Activated CD8-positive, alpha-beta T cell treated with anti-CD3 and anti-CD28 coated beads for 36 hours (primary cell): Measurements from ENCODE around the gene CAPN3. TPM values are rescaled to one million over a fixed set of nuclear protein-coding genes. Genes with fewer than 3 reads are reported as not detected.

ENCODE experiments used
- ATAC-seq: fragments of 200-7000 bp; cut with Tn5 transposase; one replicate; pipeline ENCODE4 v1.10.0; 2021; ENCODE audit warnings: mild to moderate bottlenecking, moderate library complexity
- CTCF ChIA-PET: fragments of 350-600 bp; sonication (Branson Sonifier 250); formaldehyde crosslinking; loops from one replicate; lab custom pipeline; 2021; ENCODE audit warnings: antibody characterized with exemption; lab: Charles Lee
- POLR2A ChIA-PET: fragments of 350-600 bp; sonication (Branson Sonifier 250); formaldehyde crosslinking; loops from one replicate; lab custom pipeline; 2021; ENCODE audit warnings: antibody characterized with exemption; lab: Charles Lee
- DNase-seq: peaks from one replicate; pipeline ENCODE4 v3.0.0-alpha.2; 2020
- H3K27ac Mint-ChIP-seq: one replicate; pipeline ENCODE4 v1.8.0; 2021; ENCODE audit warnings: mild to moderate bottlenecking, mixed read lengths
- H3K27me3 Mint-ChIP-seq: one replicate; pipeline ENCODE4 v1.8.0; 2021; ENCODE audit warnings: mixed read lengths
- H3K36me3 Mint-ChIP-seq: one replicate; pipeline ENCODE4 v1.8.0; 2021; ENCODE audit warnings: low read depth, mixed read lengths
- H3K4me1 Mint-ChIP-seq: one replicate; pipeline ENCODE4 v1.8.0; 2021; ENCODE audit warnings: low read depth, mixed read lengths
- H3K4me3 Mint-ChIP-seq: one replicate; pipeline ENCODE4 v1.8.0; 2021; ENCODE audit warnings: mild to moderate bottlenecking, moderate library complexity, mixed read lengths
- H3K9me3 Mint-ChIP-seq: one replicate; pipeline ENCODE4 v1.8.0; 2021; ENCODE audit warnings: mixed read lengths
- intact Hi-C: fragments of 100-400 bp; cut with micrococcal nuclease; formaldehyde crosslinking; loops from one replicate; pipeline ENCODE4 v1.10.0; 2022
- total RNA-seq, 2 experiments: library from RNA; stranded (reverse); gene quantifications; one replicate each; pipeline ENCODE4 v1.2.3, GENCODE V29; 2021
- TF ChIP-seq, protein P1 (sequence below): fragments of 200-600 bp; IDR thresholded peaks from one replicate; pipeline ENCODE4 v1.8.0; 2022; ENCODE audit warnings: antibody characterized with exemption, mild to moderate bottlenecking

The CAPN3 gene
- total RNA-seq, 2 experiments from 2014 or later = 3.3 to 3.5 TPM

DNA sequence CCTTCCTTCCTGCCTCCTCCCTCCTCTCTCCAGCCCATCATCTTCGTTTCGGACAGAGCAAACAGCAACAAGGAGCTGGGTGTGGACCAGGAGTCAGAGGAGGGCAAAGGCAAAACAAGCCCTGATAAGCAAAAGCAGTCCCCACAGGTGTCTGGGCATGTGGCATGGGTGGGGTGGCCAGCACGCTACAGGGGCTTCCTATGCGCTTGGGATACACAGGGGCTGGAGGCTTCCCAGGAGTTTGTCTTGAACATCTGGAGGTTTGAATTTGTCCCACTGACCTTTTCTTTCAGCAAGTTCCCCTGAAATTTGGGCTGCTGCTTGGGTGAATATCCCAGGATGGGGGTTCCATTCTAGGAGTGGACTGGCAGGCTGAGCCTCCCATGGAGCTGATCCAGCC is 48.9 kb downstream of the CAPN3 start:
- H3K4me1 Mint-ChIP-seq = no peaks in the 10 kb centered on the region
- no peaks in the 10 kb centered on the region for H3K9me3 Mint-ChIP-seq
- DNase-seq (no peak), ATAC-seq (no peak)
- H3K27ac Mint-ChIP-seq = no peak overlapping the region
- H3K36me3 Mint-ChIP-seq = peaks cover 4% of the 10 kb centered on the region
- TF ChIP-seq, protein P1, sequence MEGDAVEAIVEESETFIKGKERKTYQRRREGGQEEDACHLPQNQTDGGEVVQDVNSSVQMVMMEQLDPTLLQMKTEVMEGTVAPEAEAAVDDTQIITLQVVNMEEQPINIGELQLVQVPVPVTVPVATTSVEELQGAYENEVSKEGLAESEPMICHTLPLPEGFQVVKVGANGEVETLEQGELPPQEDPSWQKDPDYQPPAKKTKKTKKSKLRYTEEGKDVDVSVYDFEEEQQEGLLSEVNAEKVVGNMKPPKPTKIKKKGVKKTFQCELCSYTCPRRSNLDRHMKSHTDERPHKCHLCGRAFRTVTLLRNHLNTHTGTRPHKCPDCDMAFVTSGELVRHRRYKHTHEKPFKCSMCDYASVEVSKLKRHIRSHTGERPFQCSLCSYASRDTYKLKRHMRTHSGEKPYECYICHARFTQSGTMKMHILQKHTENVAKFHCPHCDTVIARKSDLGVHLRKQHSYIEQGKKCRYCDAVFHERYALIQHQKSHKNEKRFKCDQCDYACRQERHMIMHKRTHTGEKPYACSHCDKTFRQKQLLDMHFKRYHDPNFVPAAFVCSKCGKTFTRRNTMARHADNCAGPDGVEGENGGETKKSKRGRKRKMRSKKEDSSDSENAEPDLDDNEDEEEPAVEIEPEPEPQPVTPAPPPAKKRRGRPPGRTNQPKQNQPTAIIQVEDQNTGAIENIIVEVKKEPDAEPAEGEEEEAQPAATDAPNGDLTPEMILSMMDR = no peak
- ChIA-PET POLR2A (no interaction called here), CTCF (interaction anchor here (0.7 kb wide), 1 partner anchor 65 kb away, joined by 3 read pairs; no protein-coding TSS in a partner anchor)
- no peaks in the 10 kb centered on the region for H3K27me3 Mint-ChIP-seq
- intact Hi-C loops = no loop called here
- no peak overlapping the region for H3K4me3 Mint-ChIP-seq

DNA sequence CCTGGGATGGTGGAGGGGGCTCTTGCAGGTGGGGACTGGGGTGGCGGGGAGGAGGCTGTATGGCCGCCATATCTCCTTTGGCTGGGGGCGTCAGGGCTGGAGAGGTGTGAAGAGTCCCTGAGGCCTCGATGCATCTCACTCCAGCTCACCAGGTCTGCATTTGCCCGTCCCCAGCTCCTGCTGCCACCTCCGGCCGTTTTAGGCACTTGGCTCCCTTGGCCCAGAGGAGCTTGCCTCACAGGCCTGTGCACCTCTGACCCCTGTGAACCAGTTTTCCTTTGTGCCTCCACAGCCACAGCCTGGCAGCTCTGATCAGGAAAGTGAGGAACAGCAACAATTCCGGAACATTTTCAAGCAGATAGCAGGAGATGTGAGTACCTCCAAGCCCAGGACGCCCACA is 49.7 kb downstream of the CAPN3 start:
- no peak for ATAC-seq
- POLR2A ChIA-PET = no interaction called here

DNA sequence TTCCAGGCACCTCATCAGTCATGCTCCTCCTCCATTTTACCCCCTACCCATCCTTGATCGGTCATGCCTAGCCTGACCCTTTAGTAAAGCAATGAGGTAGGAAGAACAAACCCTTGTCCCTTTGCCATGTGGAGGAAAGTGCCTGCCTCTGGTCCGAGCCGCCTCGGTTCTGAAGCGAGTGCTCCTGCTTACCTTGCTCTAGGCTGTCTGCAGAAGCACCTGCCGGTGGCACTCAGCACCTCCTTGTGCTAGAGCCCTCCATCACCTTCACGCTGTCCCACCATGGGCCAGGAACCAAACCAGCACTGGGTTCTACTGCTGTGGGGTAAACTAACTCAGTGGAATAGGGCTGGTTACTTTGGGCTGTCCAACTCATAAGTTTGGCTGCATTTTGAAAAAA is 52.6 kb downstream of the CAPN3 start:
- POLR2A ChIA-PET = no interaction called here

More for the DNA sequence above, 49.7 kb downstream of the CAPN3 start:
- CTCF ChIA-PET = no interaction called here
- TF ChIP-seq, protein P1 = no peak
- no peaks in the 10 kb centered on the region for H3K9me3 Mint-ChIP-seq
- intact Hi-C loops = no loop called here
- peaks cover 4% of the 10 kb centered on the region for H3K36me3 Mint-ChIP-seq
- no peak for DNase-seq
- H3K27ac Mint-ChIP-seq = no peak overlapping the region
- no peak overlapping the region for H3K4me3 Mint-ChIP-seq
- H3K27me3 Mint-ChIP-seq = no peaks in the 10 kb centered on the region
- no peaks in the 10 kb centered on the region for H3K4me1 Mint-ChIP-seq

DNA sequence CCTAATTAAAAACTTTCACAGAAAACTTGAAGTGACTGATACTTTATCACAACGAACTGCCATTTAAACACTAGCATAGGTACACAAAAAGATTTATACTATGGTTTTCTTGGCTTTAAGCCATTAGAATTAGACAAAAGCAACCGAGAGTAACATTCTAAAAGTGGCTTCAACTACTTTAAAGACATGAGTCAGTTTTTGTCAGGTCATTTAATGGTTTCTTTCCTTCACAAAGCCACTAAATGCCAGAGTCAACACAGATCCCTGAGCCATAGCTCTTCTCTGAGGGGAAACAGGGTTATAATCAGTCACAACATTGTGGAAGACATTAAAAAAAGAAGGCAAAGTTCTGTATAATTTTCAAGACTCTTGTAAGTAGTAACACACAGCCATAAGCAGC is 54.6 kb downstream of the CAPN3 start:
- POLR2A ChIA-PET = no interaction called here
- TF ChIP-seq, protein P1 = no peak
- Mint-ChIP-seq H3K4me1 (no peaks in the 10 kb centered on the region), H3K36me3 (peaks cover 13% of the 10 kb centered on the region), H3K27me3 (no peaks in the 10 kb centered on the region), H3K4me3 (no peak overlapping the region), H3K9me3 (no peaks in the 10 kb centered on the region), H3K27ac (no peak overlapping the region)
- ATAC-seq (no peak), DNase-seq (no peak)
- CTCF ChIA-PET = no interaction called here
- intact Hi-C loops = no loop called here

More for the DNA sequence above, 52.6 kb downstream of the CAPN3 start:
- TF ChIP-seq, protein P1 = no peak
- H3K9me3 Mint-ChIP-seq = no peaks in the 10 kb centered on the region
- no peak for DNase-seq
- H3K4me3 Mint-ChIP-seq = no peak overlapping the region
- intact Hi-C loops = no loop called here
- H3K4me1 Mint-ChIP-seq = no peaks in the 10 kb centered on the region
- no peak overlapping the region for H3K27ac Mint-ChIP-seq
- peaks cover 8% of the 10 kb centered on the region for H3K36me3 Mint-ChIP-seq
- ATAC-seq = no peak
- H3K27me3 Mint-ChIP-seq = no peaks in the 10 kb centered on the region
- CTCF ChIA-PET = no interaction called here

DNA sequence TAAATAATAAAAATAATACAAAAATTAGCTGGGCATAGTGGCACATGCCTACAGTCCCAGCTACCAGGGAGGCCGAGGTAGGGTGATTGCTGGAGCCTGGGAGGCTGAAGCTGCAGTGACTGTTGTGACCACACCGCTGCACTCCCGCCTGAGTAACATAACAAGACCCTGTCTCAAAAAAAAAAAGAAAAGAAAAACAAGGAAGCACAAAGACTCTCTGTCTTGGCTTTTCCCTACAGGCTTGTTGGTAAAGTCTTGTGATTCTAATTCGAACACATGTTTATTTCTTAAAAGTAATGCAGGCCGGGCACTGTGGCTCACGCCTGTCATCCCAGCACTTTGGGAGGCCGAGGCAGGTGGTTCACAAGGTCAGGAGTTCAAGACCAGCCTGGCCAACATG is 60.1 kb downstream of the CAPN3 start:
- intact Hi-C loops = no loop called here
- ATAC-seq = no peak
- H3K9me3 Mint-ChIP-seq = no peaks in the 10 kb centered on the region
- TF ChIP-seq, protein P1 = no peak
- no peaks in the 10 kb centered on the region for H3K27me3 Mint-ChIP-seq
- H3K27ac Mint-ChIP-seq = no peak overlapping the region
- CTCF ChIA-PET = no interaction called here
- peaks cover 15% of the 10 kb centered on the region for H3K36me3 Mint-ChIP-seq
- DNase-seq = no peak
- POLR2A ChIA-PET = no interaction called here
- no peak overlapping the region for H3K4me3 Mint-ChIP-seq
- no peaks in the 10 kb centered on the region for H3K4me1 Mint-ChIP-seq
